ENCODE data around the gene CBX1.

The CBX1 gene

DNA sequence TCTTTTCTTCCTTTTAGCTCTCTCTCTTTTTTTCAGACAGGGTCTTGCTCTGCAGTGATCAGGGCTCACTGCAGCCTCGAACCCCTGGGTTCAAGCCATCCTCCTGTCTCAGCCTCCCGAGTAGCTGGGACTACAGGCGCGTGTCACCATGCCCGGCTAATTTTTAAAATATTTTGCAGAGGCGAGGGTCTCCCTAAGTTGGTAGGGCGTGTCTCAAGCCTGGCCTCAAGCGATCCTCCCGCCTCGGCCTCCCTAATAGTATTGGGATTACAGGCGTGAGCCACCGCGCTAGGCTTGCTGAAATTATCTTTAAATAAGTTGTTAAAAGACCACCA, 5.5 kb upstream of the CBX1 start:
- Histone ChIP-seq H2BK120ac (ENCODE audit: low read depth, low read length) (no peak overlapping the region), H3K79me1 (ENCODE audit: low read depth, low read length) (no peaks in the 10 kb centered on the region), H3K14ac (ENCODE audit: low read length) (no peak overlapping the region), H2AK5ac (ENCODE audit: low read depth, low read length) (no peak overlapping the region), H3K18ac (ENCODE audit: low read length) (no peak overlapping the region), H3K4me2 (ENCODE audit: insufficient read depth, low read length, poor library complexity, severe bottlenecking) (peak overlapping the region; percentile 86), H2BK5ac (ENCODE audit: low read length) (no peak overlapping the region), H3K27ac (replicated peaks; ENCODE audit: low read length) (peak overlapping the region; percentile 70), H3K9ac (ENCODE audit: low read depth, low read length, poor library complexity) (no peak overlapping the region), H3K23ac (ENCODE audit: low read depth, low read length, poor library complexity) (no peak overlapping the region), H3K9me3 (replicated peaks in 1 of 2; ENCODE audit: control insufficient read depth in 2 of 2, insufficient read depth in 1 of 2, low read depth in 1 of 2, low read length in 2 of 2) (no peaks in the 10 kb centered on the region), H2BK12ac (ENCODE audit: low read length) (no peak overlapping the region), H4K91ac (ENCODE audit: low read depth, low read length, poor library complexity) (no peak overlapping the region), H3K4me1 (ENCODE audit: control insufficient read depth in 2 of 2, insufficient read depth in 1 of 2, low read depth in 1 of 2, low read length in 2 of 2) (peaks cover 5% of the 10 kb centered on the region in 2 donors), H3K4me3 (ENCODE audit: low read length in 2 of 2) (peak overlapping the region; percentile 83 to 91), H2BK15ac (ENCODE audit: low read length) (no peak overlapping the region), H4K8ac (ENCODE audit: low read depth, low read length) (no peak overlapping the region), H3K4ac (ENCODE audit: low read length) (no peak overlapping the region), H3K27me3 (ENCODE audit: control insufficient read depth in 3 of 3, insufficient read depth in 3 of 3, low read depth in 1 of 3, low read length in 3 of 3) (no peaks in the 10 kb centered on the region), H3K36me3 (replicated peaks in 1 of 2; ENCODE audit: control insufficient read depth in 2 of 2, insufficient read depth in 2 of 2, low read length in 2 of 2) (no peaks in the 10 kb centered on the region), H2AFZ (ENCODE audit: low read length) (peak overlapping the region; percentile 94)
- no CpG with 5 or more reads among the region's 13 CpGs for WGBS, 2 donors (ENCODE audit: extremely low coverage in 2 of 2, insufficient read length in 2 of 2, insufficient replicate concordance in 1 of 2)
- DNase-seq (ENCODE audit: low spot score): no peak

DNA sequence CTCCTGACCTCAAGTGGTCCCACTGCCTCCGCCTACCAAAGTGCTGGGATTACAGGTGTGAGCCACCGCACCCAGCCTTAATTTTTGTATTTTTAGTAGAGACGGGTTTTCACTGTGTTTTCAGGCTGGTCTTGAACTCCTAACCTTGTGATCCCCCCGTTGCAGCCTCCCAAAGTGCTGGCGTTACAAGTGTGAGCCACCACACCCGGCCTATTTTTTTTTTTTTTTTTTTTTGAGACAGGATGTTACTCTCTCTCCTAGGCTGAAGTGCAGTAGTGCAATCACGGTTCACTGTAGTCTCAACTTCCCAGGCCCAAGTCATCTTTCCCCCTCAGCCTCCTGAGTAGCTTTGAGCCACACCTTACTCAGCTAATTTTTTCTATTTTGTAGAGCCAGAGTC, 3.2 kb upstream of the CBX1 start:
- no peak for DNase-seq (ENCODE audit: low spot score)
- H3K4me1 ChIP-seq (ENCODE audit: control insufficient read depth in 2 of 2, insufficient read depth in 1 of 2, low read depth in 1 of 2, low read length in 2 of 2): peaks cover 5% of the 10 kb centered on the region in 2 donors
- no peak overlapping the region for H3K9ac ChIP-seq (ENCODE audit: low read depth, low read length, poor library complexity)
- H3K27me3 ChIP-seq (ENCODE audit: control insufficient read depth in 3 of 3, insufficient read depth in 3 of 3, low read depth in 1 of 3, low read length in 3 of 3): no peaks in the 10 kb centered on the region
- H4K91ac ChIP-seq (ENCODE audit: low read depth, low read length, poor library complexity): no peak overlapping the region
- H2AFZ ChIP-seq (ENCODE audit: low read length): no peak overlapping the region
- H2BK5ac ChIP-seq (ENCODE audit: low read length): no peak overlapping the region
- WGBS, 2 donors (ENCODE audit: extremely low coverage in 2 of 2, insufficient read length in 2 of 2, insufficient replicate concordance in 1 of 2): no CpG with 5 or more reads among the region's 7 CpGs
- no peak overlapping the region for H3K4me3 ChIP-seq (ENCODE audit: low read length in 2 of 2)
- no peak overlapping the region for H2AK5ac ChIP-seq (ENCODE audit: low read depth, low read length)
- peaks cover 0 to 3% of the 10 kb centered on the region in 2 donors for H3K36me3 ChIP-seq (replicated peaks in 1 of 2; ENCODE audit: control insufficient read depth in 2 of 2, insufficient read depth in 2 of 2, low read length in 2 of 2)
- no peak overlapping the region for H3K4ac ChIP-seq (ENCODE audit: low read length)
- no peak overlapping the region for H3K23ac ChIP-seq (ENCODE audit: low read depth, low read length, poor library complexity)
- no peak overlapping the region for H3K4me2 ChIP-seq (ENCODE audit: insufficient read depth, low read length, poor library complexity, severe bottlenecking)
- H3K9me3 ChIP-seq (replicated peaks in 1 of 2; ENCODE audit: control insufficient read depth in 2 of 2, insufficient read depth in 1 of 2, low read depth in 1 of 2, low read length in 2 of 2): peaks cover 0 to under 1% of the 10 kb centered on the region in 2 donors
- no peak overlapping the region for H3K14ac ChIP-seq (ENCODE audit: low read length)
- H4K8ac ChIP-seq (ENCODE audit: low read depth, low read length): no peak overlapping the region
- H2BK15ac ChIP-seq (ENCODE audit: low read length): no peak overlapping the region
- H3K18ac ChIP-seq (ENCODE audit: low read length): no peak overlapping the region
- H2BK12ac ChIP-seq (ENCODE audit: low read length): no peak overlapping the region
- H3K27ac ChIP-seq (replicated peaks; ENCODE audit: low read length): no peak overlapping the region
- no peak overlapping the region for H2BK120ac ChIP-seq (ENCODE audit: low read depth, low read length)
- no peaks in the 10 kb centered on the region for H3K79me1 ChIP-seq (ENCODE audit: low read depth, low read length)

DNA sequence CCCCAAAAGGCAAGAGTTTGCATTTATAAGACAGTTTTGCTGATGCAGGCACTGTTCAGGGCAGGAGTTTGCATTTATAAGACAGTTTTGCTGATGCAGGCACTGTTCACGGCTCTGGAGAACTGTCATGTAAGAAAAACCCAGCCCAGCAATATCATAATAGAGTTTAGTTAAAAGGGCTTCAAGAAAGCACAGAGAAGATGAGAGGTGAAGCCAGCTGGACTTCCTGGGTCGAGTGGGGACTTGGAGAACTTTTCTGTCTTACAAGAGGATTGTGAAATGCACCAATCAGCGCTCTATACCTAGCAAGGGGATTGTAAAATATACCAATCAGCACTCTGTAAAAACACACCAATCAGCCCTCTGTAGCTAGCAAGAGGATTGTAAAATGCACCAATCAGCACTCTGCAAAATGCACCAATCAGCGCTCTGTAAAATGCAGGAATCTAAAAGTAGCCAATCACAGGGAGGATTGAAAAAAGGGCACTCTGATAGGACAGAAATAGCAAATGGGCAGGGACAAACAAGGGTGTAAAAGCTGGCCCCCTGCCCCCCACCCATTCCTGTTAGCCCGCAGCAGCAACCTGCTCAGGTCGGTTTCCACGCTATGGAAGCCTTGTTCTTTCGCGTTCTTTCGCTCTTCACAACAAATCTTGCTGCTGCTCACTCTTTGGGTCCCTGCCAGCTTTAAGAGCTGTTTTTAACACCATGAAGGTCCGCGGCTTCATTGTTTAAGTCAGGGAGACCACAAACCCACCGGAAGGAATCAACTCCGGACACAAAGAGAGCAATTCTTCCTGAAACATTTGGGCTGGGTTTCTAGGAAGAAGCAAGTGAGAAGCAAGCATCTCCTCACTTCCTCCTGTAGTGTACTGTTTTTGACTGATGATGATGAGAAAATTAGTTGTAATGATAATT, 1.8 kb upstream of the CBX1 start:
- Histone ChIP-seq H3K9me3 (replicated peaks in 1 of 2; ENCODE audit: control insufficient read depth in 2 of 2, insufficient read depth in 1 of 2, low read depth in 1 of 2, low read length in 2 of 2) (peaks cover 0 to 3% of the 10 kb centered on the region in 2 donors), H3K27me3 (ENCODE audit: control insufficient read depth in 3 of 3, insufficient read depth in 3 of 3, low read depth in 1 of 3, low read length in 3 of 3) (no peaks in the 10 kb centered on the region), H4K91ac (ENCODE audit: low read depth, low read length, poor library complexity) (no peak overlapping the region), H2AFZ (ENCODE audit: low read length) (no peak overlapping the region), H2BK12ac (ENCODE audit: low read length) (no peak overlapping the region), H3K36me3 (replicated peaks in 1 of 2; ENCODE audit: control insufficient read depth in 2 of 2, insufficient read depth in 2 of 2, low read length in 2 of 2) (peaks cover 0 to 14% of the 10 kb centered on the region in 2 donors), H2BK15ac (ENCODE audit: low read length) (no peak overlapping the region), H4K8ac (ENCODE audit: low read depth, low read length) (no peak overlapping the region), H3K79me1 (ENCODE audit: low read depth, low read length) (peaks cover under 1% of the 10 kb centered on the region), H2AK5ac (ENCODE audit: low read depth, low read length) (no peak overlapping the region), H3K4me2 (ENCODE audit: insufficient read depth, low read length, poor library complexity, severe bottlenecking) (no peak overlapping the region), H3K27ac (replicated peaks; ENCODE audit: low read length) (no peak overlapping the region), H3K18ac (ENCODE audit: low read length) (no peak overlapping the region), H2BK5ac (ENCODE audit: low read length) (no peak overlapping the region), H3K23ac (ENCODE audit: low read depth, low read length, poor library complexity) (no peak overlapping the region), H3K4me1 (ENCODE audit: control insufficient read depth in 2 of 2, insufficient read depth in 1 of 2, low read depth in 1 of 2, low read length in 2 of 2) (peaks cover 0 to 1% of the 10 kb centered on the region in 2 donors), H3K14ac (ENCODE audit: low read length) (no peak overlapping the region), H3K4me3 (ENCODE audit: low read length in 2 of 2) (no peak overlapping the region), H3K9ac (ENCODE audit: low read depth, low read length, poor library complexity) (no peak overlapping the region), H2BK120ac (ENCODE audit: low read depth, low read length) (no peak overlapping the region), H3K4ac (ENCODE audit: low read length) (no peak overlapping the region)
- no peak for DNase-seq (ENCODE audit: low spot score)
- no CpG with 5 or more reads among the region's 14 CpGs for WGBS, 2 donors (ENCODE audit: extremely low coverage in 2 of 2, insufficient read length in 2 of 2, insufficient replicate concordance in 1 of 2)

DNA sequence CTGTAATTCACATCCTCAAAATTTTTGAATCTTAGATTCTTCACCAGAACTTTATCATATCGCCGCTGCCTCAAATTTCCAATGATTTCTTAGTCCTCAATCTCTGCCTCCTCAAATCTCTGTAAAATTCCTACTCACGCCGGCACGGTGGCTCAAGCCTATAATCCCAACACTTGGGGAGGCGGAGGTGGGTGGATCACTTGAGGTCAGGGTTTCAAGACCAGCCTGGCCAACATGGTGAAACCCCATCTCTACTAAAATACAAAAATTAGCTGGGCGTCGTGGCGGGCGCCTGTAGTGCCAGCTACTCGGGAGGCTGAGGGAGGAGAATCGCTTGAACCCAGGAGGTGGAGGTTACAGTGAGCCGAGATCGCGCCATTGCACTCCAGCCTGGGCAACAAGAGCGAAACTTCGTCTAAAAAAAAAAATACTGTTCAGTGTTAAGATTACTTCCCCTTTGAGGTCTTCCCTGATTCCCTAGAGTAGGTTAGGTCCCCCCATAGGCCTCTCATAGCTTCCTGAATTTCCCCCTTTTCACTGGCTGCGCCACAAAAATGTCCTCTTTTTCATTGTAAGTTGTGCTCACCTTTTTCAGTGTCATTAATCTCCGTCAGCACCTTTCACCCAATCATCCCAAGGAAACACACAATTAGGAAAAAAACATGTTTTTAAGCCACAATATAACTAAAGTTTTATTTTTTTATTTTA, 919 bp upstream of the CBX1 start:
- Histone ChIP-seq H3K79me1 (ENCODE audit: low read depth, low read length) (peaks cover 3% of the 10 kb centered on the region), H3K9me3 (replicated peaks in 1 of 2; ENCODE audit: control insufficient read depth in 2 of 2, insufficient read depth in 1 of 2, low read depth in 1 of 2, low read length in 2 of 2) (peaks cover 0 to 3% of the 10 kb centered on the region in 2 donors), H2BK15ac (ENCODE audit: low read length) (no peak overlapping the region), H3K27me3 (ENCODE audit: control insufficient read depth in 3 of 3, insufficient read depth in 3 of 3, low read depth in 1 of 3, low read length in 3 of 3) (no peaks in the 10 kb centered on the region), H3K36me3 (replicated peaks in 1 of 2; ENCODE audit: control insufficient read depth in 2 of 2, insufficient read depth in 2 of 2, low read length in 2 of 2) (peaks cover 2 to 17% of the 10 kb centered on the region in 2 donors), H3K18ac (ENCODE audit: low read length) (no peak overlapping the region), H2AK5ac (ENCODE audit: low read depth, low read length) (no peak overlapping the region), H2BK120ac (ENCODE audit: low read depth, low read length) (no peak overlapping the region), H3K4me1 (ENCODE audit: control insufficient read depth in 2 of 2, insufficient read depth in 1 of 2, low read depth in 1 of 2, low read length in 2 of 2) (peaks cover 0 to 1% of the 10 kb centered on the region in 2 donors), H4K8ac (ENCODE audit: low read depth, low read length) (no peak overlapping the region), H2BK12ac (ENCODE audit: low read length) (no peak overlapping the region), H4K91ac (ENCODE audit: low read depth, low read length, poor library complexity) (no peak overlapping the region), H3K23ac (ENCODE audit: low read depth, low read length, poor library complexity) (no peak overlapping the region), H3K27ac (replicated peaks; ENCODE audit: low read length) (no peak overlapping the region), H3K14ac (ENCODE audit: low read length) (no peak overlapping the region), H3K4ac (ENCODE audit: low read length) (no peak overlapping the region), H2AFZ (ENCODE audit: low read length) (no peak overlapping the region), H3K4me3 (ENCODE audit: low read length in 2 of 2) (no peak overlapping the region), H3K9ac (ENCODE audit: low read depth, low read length, poor library complexity) (no peak overlapping the region), H2BK5ac (ENCODE audit: low read length) (no peak overlapping the region), H3K4me2 (ENCODE audit: insufficient read depth, low read length, poor library complexity, severe bottlenecking) (no peak overlapping the region)
- no CpG with 5 or more reads among the region's 19 CpGs for WGBS, 2 donors (ENCODE audit: extremely low coverage in 2 of 2, insufficient read length in 2 of 2, insufficient replicate concordance in 1 of 2)
- no peak for DNase-seq (ENCODE audit: low spot score)

Data from neuronal stem cell (in vitro differentiated cells).